Effector memory CD8-positive, alpha-beta T cell (primary cell): Measurements from ENCODE around the gene ABHD4.
"Not testable (repeated sequence)": the region's sequence is repeated elsewhere in the genome, so short reads cannot be mapped to it uniquely, and the experiment has no call there.

Experiments
- ATAC-seq: fragments of 150-1000 bp; cut with Tn5 transposase; replicated peaks from 2 replicates; pipeline ENCODE4 v1.10.0; 2021; ENCODE audit warnings: mild to moderate bottlenecking, moderate library complexity
- DNase-seq, 3 experiments: peaks; one replicate each; pipeline ENCODE4 v3.0.0; 2021
- H3K27ac Mint-ChIP-seq, 2 donors: one replicate each; pipeline ENCODE4 v1.8.0; 2022; ENCODE audit warnings: mild to moderate bottlenecking in 2 of 2, mixed read lengths in 2 of 2, moderate library complexity in 2 of 2
- H3K27me3 Mint-ChIP-seq, 2 donors: one replicate each; pipeline ENCODE4 v1.8.0; 2022; ENCODE audit warnings: mixed read lengths in 2 of 2
- H3K36me3 Mint-ChIP-seq: one replicate; pipeline ENCODE4 v1.8.0; 2022; ENCODE audit warnings: mild to moderate bottlenecking, moderate library complexity, mixed read lengths; ENCODE audit not compliant: insufficient read depth
- H3K4me1 Mint-ChIP-seq, 2 donors: one replicate each; pipeline ENCODE4 v1.8.0; 2022; ENCODE audit warnings: low read depth in 2 of 2, mixed read lengths in 2 of 2
- H3K4me3 Mint-ChIP-seq, 2 donors: one replicate each; pipeline ENCODE4 v1.8.0; 2022; ENCODE audit warnings: mild to moderate bottlenecking in 2 of 2, mixed read lengths in 2 of 2, moderate library complexity in 2 of 2
- H3K9me3 Mint-ChIP-seq, 2 donors: one replicate each; pipeline ENCODE4 v1.8.0; 2022; ENCODE audit warnings: mixed read lengths in 2 of 2

Gene ABHD4

GRCh38 chr14:22601996-22602395 is 3.9 kb downstream of the ABHD4 start:
- Mint-ChIP-seq H3K27ac (no peak overlapping the region), H3K9me3 (no peaks in the 10 kb centered on the region), H3K27me3 (no peaks in the 10 kb centered on the region), H3K4me1 (peaks cover 18 to 37% of the 10 kb centered on the region in 2 donors), H3K4me3 (no peak overlapping the region), H3K36me3 (peaks cover 24% of the 10 kb centered on the region)
- no peak for DNase-seq
- no peak for ATAC-seq

GRCh38 chr14:22602862-22603261 is 4.8 kb downstream of the ABHD4 start:
- H3K27me3 Mint-ChIP-seq, result no peaks in the 10 kb centered on the region
- H3K36me3 Mint-ChIP-seq, result peaks cover 29% of the 10 kb centered on the region
- H3K9me3 Mint-ChIP-seq, result no peaks in the 10 kb centered on the region
- peaks cover 16 to 34% of the 10 kb centered on the region in 2 donors for H3K4me1 Mint-ChIP-seq
- no peak for ATAC-seq
- H3K27ac Mint-ChIP-seq, result no peak overlapping the region
- no peak for DNase-seq
- no peak overlapping the region for H3K4me3 Mint-ChIP-seq

GRCh38 chr14:22606380-22606779 is 8.3 kb downstream of the ABHD4 start:
- Mint-ChIP-seq H3K9me3 (no peaks in the 10 kb centered on the region), H3K4me1 (peaks cover 6 to 12% of the 10 kb centered on the region in 2 donors), H3K4me3 (no peak overlapping the region), H3K36me3 (peaks cover 50% of the 10 kb centered on the region), H3K27me3 (no peaks in the 10 kb centered on the region), H3K27ac (no peak overlapping the region)
- no peak for DNase-seq
- no peak for ATAC-seq

GRCh38 chr14:22607291-22607690 is 9.2 kb downstream of the ABHD4 start:
- H3K27me3 Mint-ChIP-seq, result no peaks in the 10 kb centered on the region
- H3K4me3 Mint-ChIP-seq, result no peak overlapping the region
- no peaks in the 10 kb centered on the region for H3K9me3 Mint-ChIP-seq
- no peak for DNase-seq
- peaks cover 54% of the 10 kb centered on the region for H3K36me3 Mint-ChIP-seq
- no peak for ATAC-seq
- H3K27ac Mint-ChIP-seq, result no peak overlapping the region
- peaks cover under 1 to 5% of the 10 kb centered on the region in 2 donors for H3K4me1 Mint-ChIP-seq

GRCh38 chr14:22610931-22611330 is 12.8 kb downstream of the ABHD4 start:
- no peak for DNase-seq
- Mint-ChIP-seq H3K9me3 (no peaks in the 10 kb centered on the region), H3K27ac (no peak overlapping the region), H3K36me3 (peaks cover 37% of the 10 kb centered on the region), H3K4me3 (no peak overlapping the region), H3K27me3 (no peaks in the 10 kb centered on the region), H3K4me1 (no peaks in the 10 kb centered on the region)
- no peak for ATAC-seq

GRCh38 chr14:22613106-22613695 is 15.1 kb downstream of the ABHD4 start:
- Mint-ChIP-seq H3K27me3 (no peaks in the 10 kb centered on the region), H3K4me3 (no peak overlapping the region), H3K4me1 (no peaks in the 10 kb centered on the region), H3K9me3 (no peaks in the 10 kb centered on the region), H3K27ac (no peak overlapping the region), H3K36me3 (peaks cover 27% of the 10 kb centered on the region)
- no peak for ATAC-seq
- no peak for DNase-seq

- Mint-ChIP-seq H3K9me3 (no peaks in the 10 kb centered on the region), H3K4me3 (no peak overlapping the region), H3K36me3 (peaks cover 22% of the 10 kb centered on the region), H3K4me1 (no peaks in the 10 kb centered on the region), H3K27me3 (no peaks in the 10 kb centered on the region), H3K27ac (no peak overlapping the region)
- no peak for ATAC-seq
- no peak for DNase-seq
These were observed 15.7 kb downstream of the ABHD4 start for GRCh38 chr14:22613736-22614239.

GRCh38 chr14:22614240-22614799 is 16.2 kb downstream of the ABHD4 start:
- no peak overlapping the region for H3K4me3 Mint-ChIP-seq
- H3K36me3 Mint-ChIP-seq, result peaks cover 18% of the 10 kb centered on the region
- DNase-seq, result no peak
- no peaks in the 10 kb centered on the region for H3K27me3 Mint-ChIP-seq
- no peak for ATAC-seq
- no peak overlapping the region for H3K27ac Mint-ChIP-seq
- H3K9me3 Mint-ChIP-seq, result no peaks in the 10 kb centered on the region
- no peaks in the 10 kb centered on the region for H3K4me1 Mint-ChIP-seq

- not testable (repeated sequence) for H3K27me3 Mint-ChIP-seq, H3K4me1 Mint-ChIP-seq, H3K27ac Mint-ChIP-seq, ATAC-seq, H3K9me3 Mint-ChIP-seq, DNase-seq, H3K4me3 Mint-ChIP-seq
- peaks cover 10% of the 10 kb centered on the region for H3K36me3 Mint-ChIP-seq
These were observed 17.7 kb downstream of the ABHD4 start for GRCh38 chr14:22615765-22616164.

GRCh38 chr14:22622255-22622654 is 24.2 kb downstream of the ABHD4 start:
- no peak for DNase-seq
- Mint-ChIP-seq H3K4me3 (no peak overlapping the region), H3K27ac (no peak overlapping the region), H3K36me3 (no peaks in the 10 kb centered on the region), H3K27me3 (peaks cover 8 to 13% of the 10 kb centered on the region in 2 donors), H3K9me3 (no peaks in the 10 kb centered on the region), H3K4me1 (no peaks in the 10 kb centered on the region)
- ATAC-seq, result no peak

GRCh38 chr14:22623047-22623446 is 24.9 kb downstream of the ABHD4 start:
- Mint-ChIP-seq H3K4me1 (no peaks in the 10 kb centered on the region), H3K4me3 (no peak overlapping the region), H3K36me3 (no peaks in the 10 kb centered on the region), H3K27ac (no peak overlapping the region), H3K9me3 (no peaks in the 10 kb centered on the region), H3K27me3 (peaks cover 8 to 13% of the 10 kb centered on the region in 2 donors)
- DNase-seq, result no peak
- ATAC-seq, result no peak

- H3K4me3 Mint-ChIP-seq, result no peak overlapping the region
- no peak overlapping the region for H3K27ac Mint-ChIP-seq
- H3K9me3 Mint-ChIP-seq, result no peaks in the 10 kb centered on the region
- peaks cover 28 to 44% of the 10 kb centered on the region in 2 donors for H3K27me3 Mint-ChIP-seq
- H3K36me3 Mint-ChIP-seq, result no peaks in the 10 kb centered on the region
- DNase-seq (no peak), ATAC-seq (no peak)
- no peaks in the 10 kb centered on the region for H3K4me1 Mint-ChIP-seq
These were observed 28.5 kb downstream of the ABHD4 start for GRCh38 chr14:22626590-22626989.

- Mint-ChIP-seq H3K27me3 (peaks cover 39 to 55% of the 10 kb centered on the region in 2 donors), H3K9me3 (no peaks in the 10 kb centered on the region)
These were observed 29.6 kb downstream of the ABHD4 start for GRCh38 chr14:22627506-22628263.

GRCh38 chr14:22629361-22629760 is 31.3 kb downstream of the ABHD4 start:
- H3K27ac Mint-ChIP-seq, result no peak overlapping the region
- ATAC-seq, result no peak
- no peaks in the 10 kb centered on the region for H3K4me1 Mint-ChIP-seq
- no peaks in the 10 kb centered on the region for H3K9me3 Mint-ChIP-seq
- peaks cover 43 to 71% of the 10 kb centered on the region in 2 donors for H3K27me3 Mint-ChIP-seq
- no peak for DNase-seq
- no peak overlapping the region for H3K4me3 Mint-ChIP-seq
- H3K36me3 Mint-ChIP-seq, result no peaks in the 10 kb centered on the region

More at GRCh38 chr14:22627506-22628263, 29.6 kb downstream of the ABHD4 start:
- H3K27ac Mint-ChIP-seq, result no peak overlapping the region
- no peaks in the 10 kb centered on the region for H3K36me3 Mint-ChIP-seq
- H3K4me1 Mint-ChIP-seq, result no peaks in the 10 kb centered on the region
- DNase-seq, result no peak
- H3K4me3 Mint-ChIP-seq, result no peak overlapping the region
- no peak for ATAC-seq
